Natural killer cell (primary cell): Measurements from ENCODE around the gene ARNT2. TPM values are rescaled to one million over a fixed set of nuclear protein-coding genes. Genes with fewer than 3 reads are reported as not detected.

Source experiments
- ATAC-seq, 3 donors: fragments of 150-1000 bp in 2 of 3; fragments of 200-7000 bp in 1 of 3; cut with Tn5 transposase; 1 replicate in 1 of 3; 2 replicates in 2 of 3; pipeline ENCODE4 v1.10.0; 2021; ENCODE audit warnings: mild to moderate bottlenecking in 2 of 3, moderate library complexity in 2 of 3
- DNase-seq, 2 donors: peaks; one replicate each; pipeline versions ENCODE4 v3.0.0 to v3.0.0-alpha.2; 2013 to 2021; ENCODE audit warnings: mixed read lengths in 1 of 2
- H3K27ac ChIP-seq: one replicate; pipeline ENCODE4 v1.5.1; 2013; ENCODE audit warnings: mild to moderate bottlenecking, low read length
- H3K27me3 ChIP-seq: one replicate; pipeline ENCODE4 v1.6.1; 2013; ENCODE audit warnings: low read length; ENCODE audit not compliant: control insufficient read depth, insufficient read depth
- H3K36me3 ChIP-seq: one replicate; pipeline ENCODE4 v1.6.1; 2013; ENCODE audit warnings: low read length; ENCODE audit not compliant: control insufficient read depth, insufficient read depth
- H3K4me1 ChIP-seq: one replicate; pipeline ENCODE4 v1.6.1; 2013; ENCODE audit warnings: low read length; ENCODE audit not compliant: control insufficient read depth, insufficient read depth
- H3K4me3 ChIP-seq: one replicate; pipeline ENCODE4 v1.5.1; 2013; ENCODE audit warnings: low read length
- H3K9me3 ChIP-seq: one replicate; pipeline ENCODE4 v1.6.1; 2013; ENCODE audit warnings: low read length; ENCODE audit not compliant: control insufficient read depth, insufficient read depth
- H3K27ac Mint-ChIP-seq, 2 donors: one replicate each; pipeline ENCODE4 v1.8.0; 2022; ENCODE audit warnings: mild to moderate bottlenecking in 2 of 2, mixed read lengths in 2 of 2, moderate library complexity in 1 of 2
- H3K27me3 Mint-ChIP-seq, 2 donors: one replicate each; pipeline ENCODE4 v1.8.0; 2022; ENCODE audit warnings: low read depth in 2 of 2, mixed read lengths in 2 of 2
- H3K36me3 Mint-ChIP-seq: one replicate; pipeline ENCODE4 v1.8.0; 2022; ENCODE audit warnings: mixed read lengths
- H3K4me1 Mint-ChIP-seq, 2 donors: one replicate each; pipeline ENCODE4 v1.8.0; 2022; ENCODE audit warnings: mixed read lengths in 2 of 2
- H3K4me3 Mint-ChIP-seq: one replicate; pipeline ENCODE4 v1.8.0; 2022; ENCODE audit warnings: mild to moderate bottlenecking, moderate library complexity, mixed read lengths
- H3K9me3 Mint-ChIP-seq, 2 donors: one replicate each; pipeline ENCODE4 v1.8.0; 2022; ENCODE audit warnings: mixed read lengths in 2 of 2
- CTCF ChIP-seq: fragments of 200-600 bp; IDR thresholded peaks from one replicate; pipeline ENCODE4 v1.8.0; 2022; ENCODE audit warnings: antibody characterized with exemption
- WGBS: methylation state at CpG from one replicate; pipeline ENCODE4 v1.1.7; 2013; ENCODE audit warnings: missing lambda C conversion rate; ENCODE audit not compliant: insufficient coverage; 5-methylcytosine and 5-hydroxymethylcytosine counted together
- intact Hi-C: fragments of 100-400 bp; cut with micrococcal nuclease; formaldehyde crosslinking; loops from one replicate; pipeline ENCODE4 v1.14.2; 2022
- total RNA-seq, 4 donors: library from RNA; stranded (reverse); fragments of 120-200 nt in 1 of 4; gene quantifications; one replicate each; pipeline versions ENCODE4 v1.2.3 to v1.2.4, GENCODE V29; 2013 to 2022

The ARNT2 gene
- total RNA-seq, 3 donors from 2014 or later (not counting 1 experiment from before 2014, with no cell fraction given), result not detected

- no peaks in the 10 kb centered on the region for H3K4me1 Mint-ChIP-seq
- no peak for DNase-seq
- no peaks in the 10 kb centered on the region for H3K9me3 Mint-ChIP-seq
- no peak overlapping the region for H3K27ac ChIP-seq
- H3K4me3 ChIP-seq, result no peak overlapping the region
- no peaks in the 10 kb centered on the region for H3K27me3 ChIP-seq
- 81% methylated on average over 3 of the region's 3 CpGs for WGBS
- H3K36me3 Mint-ChIP-seq, result no peaks in the 10 kb centered on the region
- no peak for TF ChIP-seq CTCF
- no peaks in the 10 kb centered on the region for H3K9me3 ChIP-seq
- no peaks in the 10 kb centered on the region for H3K36me3 ChIP-seq
- no peak for ATAC-seq
- no peak overlapping the region for H3K4me3 Mint-ChIP-seq
- intact Hi-C loops, result no loop called here
- H3K27me3 Mint-ChIP-seq, result peaks cover 5 to 23% of the 10 kb centered on the region in 2 donors
- no peak overlapping the region for H3K27ac Mint-ChIP-seq
- no peaks in the 10 kb centered on the region for H3K4me1 ChIP-seq
Measured at GRCh38 chr15:80440024-80440423, 35.8 kb downstream of the ARNT2 start.

- Mint-ChIP-seq H3K9me3 (no peaks in the 10 kb centered on the region), H3K4me1 (no peaks in the 10 kb centered on the region), H3K27ac (no peak overlapping the region), H3K4me3 (no peak overlapping the region), H3K27me3 (peaks cover 5 to 23% of the 10 kb centered on the region in 2 donors), H3K36me3 (no peaks in the 10 kb centered on the region)
- intact Hi-C loops, result no loop called here
- H3K9me3 ChIP-seq, result no peaks in the 10 kb centered on the region
- no peak overlapping the region for H3K4me3 ChIP-seq
- no peak overlapping the region for H3K27ac ChIP-seq
- DNase-seq, result no peak
- no peak for ATAC-seq
- no peak for TF ChIP-seq CTCF
- H3K4me1 ChIP-seq, result no peaks in the 10 kb centered on the region
- H3K27me3 ChIP-seq, result no peaks in the 10 kb centered on the region
- WGBS, result 85% methylated on average over 2 of the region's 3 CpGs
- no peaks in the 10 kb centered on the region for H3K36me3 ChIP-seq
Measured at GRCh38 chr15:80441041-80441440, 36.9 kb downstream of the ARNT2 start.

- H3K36me3 ChIP-seq, result no peaks in the 10 kb centered on the region
- H3K4me3 ChIP-seq, result no peak overlapping the region
- H3K9me3 Mint-ChIP-seq, result no peaks in the 10 kb centered on the region
- ATAC-seq, result no peak
- no peaks in the 10 kb centered on the region for H3K27me3 ChIP-seq
- no peak for TF ChIP-seq CTCF
- no peaks in the 10 kb centered on the region for H3K9me3 ChIP-seq
- DNase-seq, result no peak
- intact Hi-C loops, result no loop called here
- no peaks in the 10 kb centered on the region for H3K36me3 Mint-ChIP-seq
- WGBS, result 80% methylated on average over 4 of the region's 7 CpGs
- H3K4me1 ChIP-seq, result no peaks in the 10 kb centered on the region
- H3K4me1 Mint-ChIP-seq, result no peaks in the 10 kb centered on the region
- H3K4me3 Mint-ChIP-seq, result no peak overlapping the region
- H3K27me3 Mint-ChIP-seq, result peaks cover 5 to 23% of the 10 kb centered on the region in 2 donors
- H3K27ac Mint-ChIP-seq, result no peak overlapping the region
- no peak overlapping the region for H3K27ac ChIP-seq
Measured at GRCh38 chr15:80441714-80442113, 37.5 kb downstream of the ARNT2 start.

GRCh38 chr15:80442728-80443403, 38.7 kb downstream of the ARNT2 start:
- TF ChIP-seq CTCF, result no peak
- WGBS, result 95% methylated on average over 6 of the region's 6 CpGs
- no peak overlapping the region for H3K27ac ChIP-seq
- H3K27ac Mint-ChIP-seq, result no peak overlapping the region
- H3K9me3 Mint-ChIP-seq, result no peaks in the 10 kb centered on the region
- peaks cover 3 to 15% of the 10 kb centered on the region in 2 donors for H3K27me3 Mint-ChIP-seq
- H3K4me1 Mint-ChIP-seq, result no peaks in the 10 kb centered on the region
- no peak for DNase-seq
- no peaks in the 10 kb centered on the region for H3K9me3 ChIP-seq
- ATAC-seq, result no peak
- no peak overlapping the region for H3K4me3 Mint-ChIP-seq
- H3K4me3 ChIP-seq, result no peak overlapping the region
- no peaks in the 10 kb centered on the region for H3K36me3 ChIP-seq
- intact Hi-C loops, result no loop called here
- no peaks in the 10 kb centered on the region for H3K4me1 ChIP-seq
- H3K27me3 ChIP-seq, result no peaks in the 10 kb centered on the region
- no peaks in the 10 kb centered on the region for H3K36me3 Mint-ChIP-seq
